ENCODE results near the gene ACAD9.

DNA sequence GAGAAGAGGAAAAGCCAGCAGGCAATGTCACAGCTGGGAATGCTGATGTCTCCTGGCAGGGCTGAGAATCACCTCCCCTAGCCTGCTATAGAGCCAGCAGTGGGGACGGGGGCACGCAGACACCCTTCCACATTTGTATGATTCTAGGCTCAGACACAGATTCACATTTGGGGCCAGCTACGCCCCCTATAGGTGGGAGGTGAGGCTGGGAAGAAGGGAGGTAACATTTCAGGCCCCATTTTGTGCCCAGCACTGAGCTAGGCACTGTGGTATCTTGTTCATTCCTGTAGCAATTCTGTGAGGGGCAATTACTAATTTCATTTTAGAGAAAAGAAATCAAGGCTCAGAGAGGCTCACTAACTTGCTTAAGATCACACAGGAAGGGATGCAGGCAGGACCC is 15.9 kb upstream of the ACAD9 start:
- TF ChIP-seq EZH2 (IDR thresholded peaks at IDR 0.05; ENCODE audit: borderline replicate concordance, control insufficient read depth, low read depth, low read length) (no peak), ESRRA (IDR thresholded peaks at IDR 0.05; ENCODE audit: low read length) (no peak)

All from GM12878 (cell line).